PFSK-1 (cell line): Measurements from ENCODE around the gene SH3GL1.

Experiments used
- FOXP2 ChIP-seq: optimal IDR thresholded peaks from 2 replicates; pipeline ENCODE3; 2011; ENCODE audit warnings: borderline replicate concordance, control low read depth, inconsistent platforms; ENCODE audit not compliant: insufficient read depth; ENCODE audit errors: extremely low read length, extremely low read depth
- POLR2AphosphoS5 ChIP-seq: IDR thresholded peaks from 2 replicates; pipeline ENCODE4 v1.6.1; 2012; ENCODE audit warnings: low read depth, mild to moderate bottlenecking, control low read depth, low read length, moderate library complexity
- SIN3A ChIP-seq: IDR thresholded peaks from 2 replicates; pipeline ENCODE4 v1.6.1; 2012; ENCODE audit warnings: mild to moderate bottlenecking, low read length, moderate library complexity, borderline replicate concordance; ENCODE audit not compliant: insufficient read depth
- TAF1 ChIP-seq: IDR thresholded peaks from 2 replicates; pipeline ENCODE4 v1.6.1; 2012; ENCODE audit warnings: low read length, control low read depth, borderline replicate concordance; ENCODE audit not compliant: insufficient read depth
- TF ChIP-seq, protein P1 (sequence below), 2 experiments: IDR thresholded peaks; 2 replicates each; pipeline versions ENCODE4 v1.6.1 to v1.8.0; 2011 to 2012; ENCODE audit warnings: low read depth in 2 of 2, low read length in 2 of 2, control low read depth in 1 of 2, inconsistent platforms in 1 of 2, mild to moderate bottlenecking in 1 of 2, moderate library complexity in 1 of 2; ENCODE audit not compliant: insufficient read depth in 1 of 2

SH3GL1 gene

DNA sequence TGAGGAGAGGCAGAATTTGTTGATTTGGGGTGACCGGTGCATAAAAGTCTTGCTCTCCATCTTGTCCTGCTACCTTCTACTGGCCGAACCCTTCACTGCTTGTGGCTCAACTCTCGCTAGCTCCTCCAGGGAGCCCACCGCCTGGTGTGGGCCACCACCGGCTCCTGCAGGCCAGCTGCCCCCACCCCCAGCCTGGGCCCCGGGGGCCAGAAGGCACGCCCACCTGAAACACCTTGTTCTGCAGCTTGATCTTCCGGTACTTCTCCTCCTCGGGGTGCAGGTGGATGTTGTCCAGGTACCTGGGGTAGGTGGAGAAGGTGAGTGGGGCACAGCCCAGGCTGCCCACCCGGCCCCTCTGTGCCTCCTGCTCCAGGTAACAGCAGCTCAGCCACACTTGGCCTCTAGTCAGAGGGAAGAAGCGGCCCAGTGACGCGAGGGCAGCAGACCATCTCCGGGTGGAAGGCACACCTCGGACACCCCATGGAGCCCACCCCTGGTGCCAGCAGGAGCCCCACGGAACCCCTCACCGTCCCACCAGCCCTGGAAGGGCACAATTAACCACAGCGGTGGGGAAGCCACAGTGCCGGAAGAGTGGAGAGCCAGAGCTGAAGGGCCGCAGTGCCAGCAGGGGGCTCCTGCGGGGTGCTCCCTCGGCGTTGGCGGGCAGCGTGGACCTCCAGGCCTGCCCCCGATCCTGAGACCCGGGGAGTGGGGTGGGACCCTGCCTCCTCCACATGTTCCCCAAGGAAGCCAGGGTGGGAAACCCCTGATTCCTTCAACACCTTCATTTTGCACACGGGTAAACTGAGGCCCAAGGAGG lies 47.2 kb upstream of the SH3GL1 start:
- no peak for TF ChIP-seq SIN3A
- no peak for TF ChIP-seq POLR2AphosphoS5
- TF ChIP-seq TAF1 = no peak
- TF ChIP-seq, protein P1, sequence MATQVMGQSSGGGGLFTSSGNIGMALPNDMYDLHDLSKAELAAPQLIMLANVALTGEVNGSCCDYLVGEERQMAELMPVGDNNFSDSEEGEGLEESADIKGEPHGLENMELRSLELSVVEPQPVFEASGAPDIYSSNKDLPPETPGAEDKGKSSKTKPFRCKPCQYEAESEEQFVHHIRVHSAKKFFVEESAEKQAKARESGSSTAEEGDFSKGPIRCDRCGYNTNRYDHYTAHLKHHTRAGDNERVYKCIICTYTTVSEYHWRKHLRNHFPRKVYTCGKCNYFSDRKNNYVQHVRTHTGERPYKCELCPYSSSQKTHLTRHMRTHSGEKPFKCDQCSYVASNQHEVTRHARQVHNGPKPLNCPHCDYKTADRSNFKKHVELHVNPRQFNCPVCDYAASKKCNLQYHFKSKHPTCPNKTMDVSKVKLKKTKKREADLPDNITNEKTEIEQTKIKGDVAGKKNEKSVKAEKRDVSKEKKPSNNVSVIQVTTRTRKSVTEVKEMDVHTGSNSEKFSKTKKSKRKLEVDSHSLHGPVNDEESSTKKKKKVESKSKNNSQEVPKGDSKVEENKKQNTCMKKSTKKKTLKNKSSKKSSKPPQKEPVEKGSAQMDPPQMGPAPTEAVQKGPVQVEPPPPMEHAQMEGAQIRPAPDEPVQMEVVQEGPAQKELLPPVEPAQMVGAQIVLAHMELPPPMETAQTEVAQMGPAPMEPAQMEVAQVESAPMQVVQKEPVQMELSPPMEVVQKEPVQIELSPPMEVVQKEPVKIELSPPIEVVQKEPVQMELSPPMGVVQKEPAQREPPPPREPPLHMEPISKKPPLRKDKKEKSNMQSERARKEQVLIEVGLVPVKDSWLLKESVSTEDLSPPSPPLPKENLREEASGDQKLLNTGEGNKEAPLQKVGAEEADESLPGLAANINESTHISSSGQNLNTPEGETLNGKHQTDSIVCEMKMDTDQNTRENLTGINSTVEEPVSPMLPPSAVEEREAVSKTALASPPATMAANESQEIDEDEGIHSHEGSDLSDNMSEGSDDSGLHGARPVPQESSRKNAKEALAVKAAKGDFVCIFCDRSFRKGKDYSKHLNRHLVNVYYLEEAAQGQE (IDR thresholded peaks at IDR 0.05; ENCODE audit: insufficient read depth in 1 of 2, low read depth in 2 of 2, low read length in 2 of 2) = no peak
- TF ChIP-seq FOXP2 = no peak

DNA sequence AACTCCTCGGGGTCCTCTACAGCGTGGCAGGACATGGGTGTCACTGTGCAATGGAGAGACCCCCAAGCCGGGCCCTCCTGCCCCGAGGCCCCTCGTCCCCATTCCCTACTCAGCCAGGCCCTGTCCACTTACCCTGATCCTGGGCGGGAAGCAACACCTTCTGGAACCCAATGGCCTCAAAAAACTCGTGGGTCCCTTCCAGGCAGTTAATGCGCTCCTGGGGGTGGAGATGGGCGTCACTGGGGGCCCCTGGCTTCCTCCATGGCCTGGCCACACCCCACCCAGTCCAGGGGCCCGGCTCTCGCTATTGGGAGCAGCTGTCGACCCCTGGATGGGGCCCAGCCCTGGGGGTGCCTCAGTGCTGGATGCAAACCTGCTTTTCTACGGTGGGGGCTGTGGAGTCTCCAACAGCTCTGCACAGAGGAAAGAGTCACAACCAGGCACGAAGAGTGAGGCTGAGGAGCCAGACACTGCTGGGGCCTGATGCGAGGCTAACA lies 46.4 kb upstream of the SH3GL1 start:
- TF ChIP-seq, protein P1 (IDR thresholded peaks at IDR 0.05; ENCODE audit: insufficient read depth in 1 of 2, low read depth in 2 of 2, low read length in 2 of 2) = no peak
- TF ChIP-seq POLR2AphosphoS5 = no peak

DNA sequence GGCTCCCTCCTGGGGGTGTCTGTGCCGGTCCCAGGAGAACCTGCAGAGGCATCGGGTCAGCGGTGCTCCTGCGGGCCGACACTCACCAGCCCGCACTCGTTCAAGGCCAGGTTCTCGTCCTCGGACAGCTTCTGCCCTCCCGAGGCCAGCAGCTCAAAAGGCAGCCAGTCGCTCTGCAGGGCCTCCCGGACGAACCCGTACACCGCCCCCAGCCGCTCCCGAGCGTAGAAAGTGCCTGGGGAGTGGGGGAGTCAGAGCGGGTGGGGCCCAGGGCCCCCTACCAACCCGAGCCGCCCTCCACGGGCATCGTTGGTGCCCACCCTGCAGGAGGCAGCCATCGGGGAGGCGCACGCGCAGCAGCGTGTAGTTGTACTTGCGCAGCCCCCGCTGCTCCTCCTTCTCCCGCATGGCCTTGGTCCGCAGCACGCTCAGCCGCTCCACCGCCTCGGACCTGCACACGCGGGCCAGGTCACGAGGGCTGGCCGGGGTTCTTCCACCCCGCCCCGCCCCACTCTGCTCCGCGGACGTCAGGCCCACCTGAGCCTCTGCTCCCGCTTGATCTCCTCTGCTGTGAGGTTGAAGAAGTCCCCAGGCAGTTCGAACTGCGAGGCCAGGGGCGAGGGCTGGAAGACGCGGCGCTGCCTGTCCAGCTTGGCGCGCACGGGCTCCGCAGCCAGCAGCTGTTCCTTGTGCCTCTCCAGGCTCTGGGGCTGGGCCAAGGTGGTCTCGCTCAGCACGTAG lies 45.8 kb upstream of the SH3GL1 start:
- TF ChIP-seq FOXP2 (no peak), POLR2AphosphoS5 (no peak), SIN3A (no peak), TAF1 (no peak)
- TF ChIP-seq, protein P1 (IDR thresholded peaks at IDR 0.05; ENCODE audit: insufficient read depth in 1 of 2, low read depth in 2 of 2, low read length in 2 of 2) = no peak

DNA sequence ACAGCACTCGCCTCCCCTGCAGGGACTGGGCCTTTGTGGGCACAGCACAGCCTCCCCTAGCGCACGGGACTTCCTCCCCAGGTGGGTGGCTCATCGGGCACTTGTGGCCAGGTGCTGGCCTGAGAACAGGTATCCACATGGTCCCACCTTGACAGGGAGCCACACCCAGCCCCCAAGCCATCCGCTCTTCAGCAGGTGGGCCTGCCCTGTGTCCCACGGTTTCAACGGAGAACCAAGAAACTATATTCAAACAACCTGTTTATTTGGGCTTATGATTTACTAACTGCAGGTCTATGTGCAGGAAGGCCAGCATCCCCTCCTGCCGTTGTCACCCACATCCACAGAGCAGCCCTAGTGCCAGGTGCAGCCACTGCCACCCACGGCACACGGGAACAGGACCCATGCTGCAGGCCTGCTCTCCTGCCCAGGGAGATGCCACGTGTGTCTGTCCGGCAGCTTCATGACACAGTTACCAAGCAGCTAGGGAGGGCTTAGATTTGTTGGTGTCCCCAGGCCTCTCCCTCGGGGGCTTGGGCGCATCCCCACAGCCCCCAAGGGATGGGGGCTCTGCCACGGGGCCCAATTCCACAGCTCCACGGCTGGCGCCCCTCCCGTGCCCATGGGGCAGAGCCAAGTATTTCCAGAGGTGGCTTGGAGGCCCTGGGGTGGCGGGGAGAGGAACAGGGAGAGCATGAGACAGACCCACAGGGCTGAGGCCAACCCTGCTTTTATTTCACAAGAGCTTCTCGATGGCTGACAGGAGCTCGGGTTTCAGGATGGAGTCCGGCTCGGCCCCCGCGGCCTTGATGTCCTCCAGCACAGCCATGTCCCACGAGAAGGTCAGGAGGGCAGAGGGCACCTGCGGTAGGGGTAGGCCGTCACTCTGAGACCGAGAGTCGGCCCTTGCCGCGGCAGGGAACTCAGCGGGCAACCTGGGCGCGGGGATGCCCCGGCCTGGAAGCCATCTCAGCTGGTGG lies 44.7 kb upstream of the SH3GL1 start:
- TF ChIP-seq FOXP2 (no peak), TAF1 (no peak), SIN3A (no peak), POLR2AphosphoS5 (no peak)
- TF ChIP-seq, protein P1 (IDR thresholded peaks at IDR 0.05; ENCODE audit: insufficient read depth in 1 of 2, low read depth in 2 of 2, low read length in 2 of 2) = no peak
